Measurements from ENCODE around the gene TMEM129. TPM values are rescaled to one million over a fixed set of nuclear protein-coding genes. Genes with fewer than 3 reads are reported as not detected.
"Not testable (repeated sequence)": the region's sequence is repeated elsewhere in the genome, so short reads cannot be mapped to it uniquely, and the experiment has no call there.

TMEM129 gene
- polyA plus RNA-seq, 1 donor from 2014 or later = 46.1 TPM

DNA sequence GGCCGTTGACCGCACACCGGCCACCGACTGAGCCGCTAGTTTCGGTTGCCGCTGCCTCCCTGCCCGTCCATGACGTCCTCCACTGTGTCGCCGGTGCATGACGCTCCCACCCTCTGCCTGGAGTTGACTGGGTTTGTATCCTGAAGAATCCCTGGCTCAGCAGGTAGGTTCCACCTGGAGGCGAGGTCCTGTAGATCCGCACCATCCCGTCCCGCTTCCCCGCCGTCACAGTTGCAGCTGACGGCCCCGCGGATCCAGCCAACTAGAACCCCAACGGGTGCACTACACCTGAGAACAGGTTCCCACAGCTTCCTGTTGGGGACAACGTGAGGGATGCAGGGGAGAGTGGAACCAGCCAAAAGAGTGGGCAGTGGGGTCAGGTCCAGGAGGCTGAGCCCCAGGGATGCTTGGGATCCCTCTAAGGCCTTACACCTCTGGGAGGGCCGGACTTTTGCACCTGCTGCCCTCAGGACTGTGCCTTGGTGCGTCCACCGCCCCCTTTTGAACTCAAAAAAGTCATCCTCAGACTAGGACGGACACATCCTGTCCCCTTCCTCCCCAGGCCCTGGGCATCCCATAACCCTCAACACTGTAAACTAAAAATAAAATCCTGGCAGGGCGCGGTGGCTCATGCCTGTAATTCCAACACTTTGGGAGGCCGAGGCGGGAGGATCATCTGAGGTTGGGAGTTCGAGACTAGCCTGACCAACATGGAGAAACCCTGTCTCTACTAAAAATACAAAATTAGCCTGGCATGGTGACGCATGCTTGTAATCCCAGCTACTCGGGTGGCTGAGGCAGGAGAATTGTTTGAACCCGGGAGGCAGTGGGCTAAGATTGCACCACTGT is 7.9 kb downstream of the TMEM129 start:
- Mint-ChIP-seq H3K4me3 (peak overlapping the region; percentile 96 to 98 (median 98)), H3K27me3 (no peaks in the 10 kb centered on the region), H3K9me3 (no peaks in the 10 kb centered on the region), H3K27ac (peak overlapping the region; percentile 96 to 99 (median 97)), H3K36me3 (no peaks in the 10 kb centered on the region), H3K4me1 (peaks cover 45 to 59% (median 51%) of the 10 kb centered on the region in 3 donors)

- Mint-ChIP-seq H3K9me3 (no peaks in the 10 kb centered on the region), H3K4me1 (peaks cover 44 to 59% (median 51%) of the 10 kb centered on the region in 3 donors), H3K4me3 (peak within 1 kb of the TSS; percentile 96 to 99 (median 98)), H3K36me3 (peaks cover 1% of the 10 kb centered on the region), H3K27ac (peak within 1 kb of the TSS; percentile 96 to 99 (median 97)), H3K27me3 (no peaks in the 10 kb centered on the region)
Measured at GRCh38 chr4:1712216-1713002, 8.7 kb downstream of the TMEM129 start, which contains the start of gene SLBP. SLBP (minus strand) TSS chr4:1712319; CDS start chr4:1712188, 131 bp downstream.

DNA sequence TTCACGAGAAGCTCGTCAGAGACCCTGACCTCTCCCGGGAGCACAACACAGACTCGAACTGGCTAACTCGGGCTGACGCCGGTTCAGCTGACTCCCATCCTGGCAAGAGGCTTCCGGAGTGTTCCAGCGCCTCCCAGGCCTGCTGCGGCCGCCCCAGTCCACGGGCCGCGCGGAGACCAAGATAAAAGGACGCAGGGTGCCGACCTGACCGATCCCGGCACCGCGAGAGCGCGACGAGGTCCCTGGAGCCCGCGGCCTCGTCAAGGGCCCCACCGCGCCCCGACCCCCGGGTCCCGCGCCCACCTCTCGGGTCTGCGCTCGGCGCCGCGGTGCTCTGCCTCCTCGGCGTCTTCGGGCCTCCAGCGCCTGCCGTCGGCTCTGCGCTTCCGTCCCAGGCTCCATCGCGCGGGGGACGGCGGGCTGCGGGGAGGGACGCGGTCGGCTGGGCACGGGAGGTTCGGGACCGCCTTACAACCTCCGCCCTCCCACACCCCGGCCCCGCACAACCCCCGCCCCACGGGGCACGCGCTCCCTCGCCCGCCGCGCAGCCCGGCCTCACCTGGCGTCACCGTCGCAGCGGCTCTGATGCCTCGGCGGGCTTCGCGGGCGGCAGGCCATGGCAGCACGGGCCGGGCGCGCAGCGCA is 9.4 kb downstream of the TMEM129 start:
- no peaks in the 10 kb centered on the region for H3K27me3 Mint-ChIP-seq
- peak overlapping the region; percentile 83 to 99 (median 93) for H3K27ac Mint-ChIP-seq
- H3K36me3 Mint-ChIP-seq = peaks cover 1% of the 10 kb centered on the region
- peak overlapping the region; percentile 88 to 99 (median 96) for H3K4me3 Mint-ChIP-seq
- H3K9me3 Mint-ChIP-seq = no peaks in the 10 kb centered on the region
- peaks cover 44 to 59% (median 51%) of the 10 kb centered on the region in 3 donors for H3K4me1 Mint-ChIP-seq

- H3K27me3 Mint-ChIP-seq = no peaks in the 10 kb centered on the region
Measured at GRCh38 chr4:1711055-1711570, 10.0 kb downstream of the TMEM129 start.

DNA sequence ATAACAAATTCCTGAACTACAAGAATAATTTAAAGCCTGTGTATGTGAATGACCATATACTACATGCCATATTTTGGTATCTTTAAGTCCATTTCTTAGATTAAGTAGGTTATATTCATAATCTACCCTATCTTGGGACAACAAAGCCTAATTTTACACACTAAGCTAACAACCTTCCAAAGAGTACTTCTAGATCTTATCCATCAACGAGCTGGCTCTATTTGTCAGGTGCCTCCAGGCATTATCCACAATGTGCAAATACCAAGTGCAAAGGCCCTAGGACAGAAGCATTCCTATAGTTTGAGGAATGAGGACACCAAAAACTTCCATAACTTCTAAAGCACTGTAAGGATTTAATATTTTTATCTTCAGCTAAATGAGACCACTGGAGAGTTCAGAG is 12.5 kb downstream of the TMEM129 start:
- Mint-ChIP-seq H3K27me3 (no peaks in the 10 kb centered on the region), H3K4me3 (peak overlapping the region in 3 of 4 donors; percentile 27 to 91 (median 63)), H3K9me3 (no peaks in the 10 kb centered on the region), H3K36me3 (peaks cover 4% of the 10 kb centered on the region), H3K4me1 (peaks cover 32 to 38% (median 36%) of the 10 kb centered on the region in 3 donors), H3K27ac (peak overlapping the region; percentile 39 to 99 (median 64))

More at GRCh38 chr4:1711055-1711570, 10.0 kb downstream of the TMEM129 start:
- peak overlapping the region; percentile 83 to 99 (median 93) for H3K27ac Mint-ChIP-seq
- peak overlapping the region; percentile 88 to 99 (median 93) for H3K4me3 Mint-ChIP-seq
- H3K4me1 Mint-ChIP-seq = peaks cover 44 to 59% (median 51%) of the 10 kb centered on the region in 3 donors
- no peaks in the 10 kb centered on the region for H3K9me3 Mint-ChIP-seq
- H3K36me3 Mint-ChIP-seq = peaks cover 1% of the 10 kb centered on the region

DNA sequence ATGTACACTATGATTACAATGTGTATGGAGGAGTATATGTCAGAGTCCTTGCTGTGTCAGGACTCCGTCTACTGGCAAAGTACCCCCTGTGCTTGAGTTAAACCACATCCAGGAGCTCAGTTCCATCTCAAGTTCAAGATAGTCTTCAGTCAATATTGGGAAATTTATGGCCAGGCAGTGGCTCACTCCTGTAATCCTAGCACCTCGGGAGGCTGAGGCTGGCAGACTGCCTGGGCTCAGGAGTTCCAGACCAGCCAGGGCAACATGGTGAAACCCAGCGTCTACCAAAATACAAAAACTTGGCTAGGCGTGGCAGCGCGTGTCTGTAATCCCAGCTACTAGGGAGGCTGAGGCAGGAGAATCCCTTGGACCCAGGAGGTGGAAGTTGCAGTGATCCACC is 14.8 kb downstream of the TMEM129 start:
- Mint-ChIP-seq H3K4me3 (no peak overlapping the region), H3K4me1 (peaks cover 36% of the 10 kb centered on the region in 3 donors)

GRCh38 chr4:1705732-1706131 is 15.4 kb downstream of the TMEM129 start:
- Mint-ChIP-seq H3K36me3 (peaks cover 4% of the 10 kb centered on the region), H3K4me3 (no peak overlapping the region), H3K27me3 (no peaks in the 10 kb centered on the region), H3K27ac (no peak overlapping the region), H3K9me3 (no peaks in the 10 kb centered on the region), H3K4me1 (peaks cover 31 to 32% (median 31%) of the 10 kb centered on the region in 3 donors)

More for the DNA sequence above, 14.8 kb downstream of the TMEM129 start:
- H3K9me3 Mint-ChIP-seq = no peaks in the 10 kb centered on the region
- no peak overlapping the region for H3K27ac Mint-ChIP-seq
- H3K27me3 Mint-ChIP-seq = no peaks in the 10 kb centered on the region
- peaks cover 4% of the 10 kb centered on the region for H3K36me3 Mint-ChIP-seq

DNA sequence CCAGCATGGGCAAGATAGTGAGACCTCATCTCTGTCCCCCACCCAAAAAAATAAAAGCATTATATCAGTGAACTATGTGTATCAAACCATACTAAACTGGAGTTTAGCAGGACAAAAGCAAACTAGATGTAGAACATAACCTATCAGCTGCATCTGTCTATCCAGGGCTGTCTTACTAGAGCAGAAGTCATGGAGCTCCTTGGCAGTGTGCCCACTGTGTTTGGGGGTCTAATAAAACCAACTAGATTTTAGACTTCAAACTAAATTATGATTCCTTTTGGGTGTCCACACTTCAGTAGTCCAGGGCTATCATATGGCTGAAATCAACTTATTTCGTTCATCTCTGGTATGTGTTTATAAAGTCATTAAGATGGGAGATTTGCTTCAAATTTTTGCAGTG is 17.3 kb downstream of the TMEM129 start:
- no peaks in the 10 kb centered on the region for H3K27me3 Mint-ChIP-seq

GRCh38 chr4:1701671-1702070 is 19.5 kb downstream of the TMEM129 start:
- not testable (repeated sequence) for H3K27me3 Mint-ChIP-seq, H3K9me3 Mint-ChIP-seq, H3K4me3 Mint-ChIP-seq, H3K36me3 Mint-ChIP-seq, H3K27ac Mint-ChIP-seq
- peaks cover 6 to 15% (median 7%) of the 10 kb centered on the region in 3 donors for H3K4me1 Mint-ChIP-seq

More for the DNA sequence above, 17.3 kb downstream of the TMEM129 start:
- Mint-ChIP-seq H3K4me1 (peaks cover 15 to 19% (median 16%) of the 10 kb centered on the region in 3 donors), H3K4me3 (peak overlapping the region in 1 of 4 donors; percentile 30), H3K9me3 (no peaks in the 10 kb centered on the region), H3K27ac (no peak overlapping the region), H3K36me3 (peaks cover 4% of the 10 kb centered on the region)

- Mint-ChIP-seq H3K36me3 (peaks cover 7% of the 10 kb centered on the region), H3K4me1 (peaks cover 3 to 4% (median 4%) of the 10 kb centered on the region in 3 donors), H3K9me3 (no peaks in the 10 kb centered on the region), H3K4me3 (no peak overlapping the region), H3K27me3 (no peaks in the 10 kb centered on the region), H3K27ac (no peak overlapping the region)
Measured at GRCh38 chr4:1695913-1696312, 25.2 kb downstream of the TMEM129 start.

DNA sequence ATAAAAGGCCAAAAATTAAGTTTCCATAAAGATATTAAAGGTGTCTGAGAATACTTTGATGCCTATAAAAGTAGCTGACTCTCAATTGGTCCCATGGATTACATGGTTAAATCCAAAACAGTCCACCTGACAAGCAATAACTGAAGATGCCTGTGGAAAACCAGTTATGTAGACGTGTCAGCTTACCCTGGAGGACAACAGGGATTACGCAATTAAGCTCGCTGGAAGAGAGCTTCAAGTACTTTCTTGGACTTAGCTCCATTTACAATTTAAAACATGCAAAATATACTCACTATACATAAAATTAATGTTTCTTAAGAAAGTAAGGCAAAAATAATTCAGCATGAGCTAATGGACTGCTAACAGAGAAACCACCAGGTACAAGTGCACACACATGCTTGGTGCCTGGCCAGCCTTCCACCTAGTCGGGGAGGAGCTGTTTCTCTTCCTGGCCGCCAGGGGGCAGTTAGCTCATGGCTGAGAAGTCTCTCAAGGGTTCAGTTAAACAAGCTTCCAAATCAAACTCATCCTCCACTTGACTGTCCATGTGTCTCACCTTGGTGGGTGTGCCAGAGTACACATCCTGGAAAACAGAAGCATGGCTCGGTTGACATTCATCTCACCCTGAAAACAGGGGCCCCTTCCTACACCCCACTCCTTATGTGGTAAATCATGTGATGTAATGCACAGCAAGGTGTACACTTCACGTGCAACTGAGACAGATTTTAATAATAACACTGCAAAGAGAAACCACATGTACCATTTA is 27.8 kb downstream of the TMEM129 start:
- Mint-ChIP-seq H3K27ac (peak overlapping the region in 1 of 3 donors; percentile 54), H3K4me3 (no peak overlapping the region), H3K36me3 (peaks cover 11% of the 10 kb centered on the region), H3K27me3 (no peaks in the 10 kb centered on the region), H3K9me3 (no peaks in the 10 kb centered on the region), H3K4me1 (peaks cover 3 to 4% (median 4%) of the 10 kb centered on the region in 3 donors)

DNA sequence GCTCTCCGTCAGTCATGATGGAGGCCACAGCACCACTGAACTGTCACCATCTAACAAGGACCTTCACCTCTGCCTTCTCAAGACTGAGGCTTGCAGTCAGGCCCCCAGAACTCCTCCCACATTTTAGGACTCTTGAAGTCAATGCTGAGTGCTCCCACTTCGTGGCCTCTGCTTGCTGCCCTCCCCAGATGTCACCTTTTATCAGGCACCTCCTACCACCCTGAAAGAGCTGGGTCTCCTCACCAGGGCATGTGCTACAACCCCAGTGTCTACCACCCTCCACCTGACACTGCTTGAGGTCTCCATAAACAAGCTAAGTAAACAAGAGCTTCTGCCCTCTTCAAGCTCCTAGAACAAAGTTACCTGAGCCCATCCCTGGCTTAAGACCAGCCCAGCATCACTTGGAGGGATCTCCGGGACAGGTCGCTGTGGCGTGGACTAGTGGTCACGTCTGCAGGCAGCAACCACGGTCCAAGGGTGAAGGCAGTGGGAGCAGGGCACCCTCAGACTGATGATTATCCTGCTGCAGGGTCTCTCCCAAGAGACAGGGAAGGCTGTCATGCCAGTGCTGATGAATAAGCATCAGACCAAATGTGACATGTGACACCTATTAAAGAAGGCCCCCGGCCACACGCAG is 29.3 kb downstream of the TMEM129 start:
- Mint-ChIP-seq H3K27me3 (no peaks in the 10 kb centered on the region), H3K9me3 (no peaks in the 10 kb centered on the region), H3K27ac (no peak overlapping the region), H3K4me3 (no peak overlapping the region), H3K36me3 (peaks cover 11% of the 10 kb centered on the region), H3K4me1 (peaks cover 3 to 4% (median 4%) of the 10 kb centered on the region in 3 donors)

GRCh38 chr4:1690698-1691097 is 30.4 kb downstream of the TMEM129 start:
- H3K36me3 Mint-ChIP-seq = peaks cover 11% of the 10 kb centered on the region
- H3K27me3 Mint-ChIP-seq = no peaks in the 10 kb centered on the region
- H3K4me3 Mint-ChIP-seq = no peak overlapping the region
- no peaks in the 10 kb centered on the region for H3K9me3 Mint-ChIP-seq
- peaks cover 4 to 6% (median 4%) of the 10 kb centered on the region in 3 donors for H3K4me1 Mint-ChIP-seq
- H3K27ac Mint-ChIP-seq = no peak overlapping the region

Data from IgD-negative memory B cell (primary cell).